ENCODE measurements around the gene PPP1R27. TPM values are rescaled to one million over a fixed set of nuclear protein-coding genes. Genes with fewer than 3 reads are reported as not detected.

The PPP1R27 gene
- total and polyA plus RNA-seq, 8 donors = 0.58 to 2.0 TPM; not detected in 6

- intact Hi-C loops (cut with DNase I; ENCODE audit: low total_unique reads) = no loop called here
Measured at GRCh38 chr17:81804559-81805399, 30.1 kb downstream of the PPP1R27 start.

GRCh38 chr17:81803728-81804558 is 30.9 kb downstream of the PPP1R27 start, which contains the start of gene GCGR:
GCGR (plus strand) TSS chr17:81804150; CDS start chr17:81809019, 4,869 bp downstream.
- DNase-seq = peak in 1 of 2 donors; percentile 50
- Histone ChIP-seq H3K27ac (no peak within 1 kb of the TSS), H3K4me1 (peaks cover 18 to 34% (median 24%) of the 10 kb centered on the region in 4 donors), H3K4me3 (peak within 1 kb of the TSS; percentile 2 to 32 (median 24)), H3K9me3 (no peaks in the 10 kb centered on the region), H3K36me3 (no peaks in the 10 kb centered on the region), H3K27me3 (peaks cover 27 to 89% (median 77%) of the 10 kb centered on the region in 3 donors)
- intact Hi-C loops (cut with DNase I; ENCODE audit: low total_unique reads) = no loop called here
- 0 to 6% (median 3%) methylated on average over 7 to 108 of the region's 110 CpGs for WGBS, 5 donors
- TF ChIP-seq CTCF (IDR thresholded peaks at IDR 0.05) (no peak), POLR2AphosphoS5 (IDR thresholded peaks at IDR 0.05) (no peak), POLR2A (IDR thresholded peaks at IDR 0.05) (no peak), EP300 (IDR thresholded peaks at IDR 0.05) (no peak)

More at GRCh38 chr17:81804559-81805399, 30.1 kb downstream of the PPP1R27 start:
- H3K9me3 ChIP-seq = no peaks in the 10 kb centered on the region
- no peak overlapping the region for H3K27ac ChIP-seq
- TF ChIP-seq EP300 (IDR thresholded peaks at IDR 0.05) (no peak), POLR2A (IDR thresholded peaks at IDR 0.05) (no peak), POLR2AphosphoS5 (IDR thresholded peaks at IDR 0.05) (no peak), CTCF (IDR thresholded peaks at IDR 0.05) (no peak)
- H3K4me1 ChIP-seq = peaks cover 18 to 34% (median 24%) of the 10 kb centered on the region in 4 donors
- no peaks in the 10 kb centered on the region for H3K36me3 ChIP-seq
- peaks cover 27 to 97% (median 84%) of the 10 kb centered on the region in 3 donors for H3K27me3 ChIP-seq
- DNase-seq = no peak
- WGBS, 5 donors = 3 to 6% (median 4%) methylated on average over 24 to 65 of the region's 65 CpGs
- H3K4me3 ChIP-seq = peak overlapping the region in 3 of 4 donors; percentile 19 to 32 (median 28)

- intact Hi-C loops (cut with DNase I; ENCODE audit: low total_unique reads) = no loop called here
- WGBS, 5 donors = 31 to 45% (median 36%) methylated on average over 13 to 26 of the region's 26 CpGs
Measured at GRCh38 chr17:81802856-81803643, 31.8 kb downstream of the PPP1R27 start.

More at GRCh38 chr17:81802856-81803643, 31.8 kb downstream of the PPP1R27 start:
- no peaks in the 10 kb centered on the region for H3K36me3 ChIP-seq
- H3K4me1 ChIP-seq = peaks cover 18 to 34% (median 24%) of the 10 kb centered on the region in 4 donors
- H3K9me3 ChIP-seq = no peaks in the 10 kb centered on the region
- H3K27me3 ChIP-seq = peaks cover 27 to 83% (median 70%) of the 10 kb centered on the region in 3 donors
- no peak overlapping the region for H3K27ac ChIP-seq
- no peak for DNase-seq
- H3K4me3 ChIP-seq = no peak overlapping the region
- no peak for TF ChIP-seq EP300 (IDR thresholded peaks at IDR 0.05)
- TF ChIP-seq CTCF (IDR thresholded peaks at IDR 0.05) = no peak
- no peak for TF ChIP-seq POLR2AphosphoS5 (IDR thresholded peaks at IDR 0.05)
- no peak for TF ChIP-seq POLR2A (IDR thresholded peaks at IDR 0.05)
